ENCODE results near the gene OCEL1.

Gene OCEL1

DNA sequence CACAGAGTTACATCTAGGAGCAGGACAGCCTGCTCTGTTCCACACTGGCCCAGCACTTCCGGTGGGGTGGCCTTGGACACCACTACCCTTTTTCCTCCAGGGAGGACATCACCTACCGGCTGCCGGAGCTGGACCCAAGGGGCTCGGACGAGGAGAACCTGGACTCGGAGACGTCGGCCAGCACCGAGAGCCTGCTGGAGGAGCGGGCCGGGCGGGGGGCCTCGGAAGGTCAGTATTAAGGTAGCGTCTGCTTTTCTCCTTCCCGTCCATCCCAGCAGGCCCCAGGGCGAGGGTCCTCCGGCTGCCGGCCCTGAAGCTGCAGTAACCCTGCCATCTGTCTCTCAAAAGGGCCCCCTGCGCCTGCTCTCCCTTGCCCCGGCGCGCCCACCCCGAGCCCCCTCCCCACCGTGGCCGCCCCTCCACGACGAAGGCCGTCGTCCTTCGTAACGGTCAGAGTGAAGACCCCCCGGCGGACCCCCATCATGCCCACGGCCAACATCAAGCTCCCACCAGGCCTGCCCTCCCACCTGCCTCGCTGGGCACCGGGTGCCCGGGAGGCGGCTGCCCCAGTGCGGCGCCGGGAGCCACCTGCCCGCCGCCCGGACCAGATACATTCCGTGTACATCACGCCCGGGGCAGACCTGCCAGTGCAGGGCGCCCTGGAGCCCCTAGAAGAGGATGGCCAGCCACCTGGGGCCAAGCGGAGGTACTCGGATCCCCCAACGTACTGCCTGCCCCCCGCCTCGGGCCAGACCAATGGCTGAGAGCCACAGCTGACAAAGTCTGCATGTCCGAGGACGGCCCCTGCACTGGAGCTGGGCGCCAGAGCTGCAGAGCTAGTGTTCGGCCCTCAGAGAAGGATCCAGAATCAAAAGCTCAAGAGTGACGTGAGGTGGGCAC lies 14.2 kb upstream of the OCEL1 start:
- no peak overlapping the region for H3K27ac ChIP-seq
- no peak for TF ChIP-seq ZFX (IDR thresholded peaks at IDR 0.05; ENCODE audit: borderline replicate concordance)
- TF ChIP-seq, protein P1, sequence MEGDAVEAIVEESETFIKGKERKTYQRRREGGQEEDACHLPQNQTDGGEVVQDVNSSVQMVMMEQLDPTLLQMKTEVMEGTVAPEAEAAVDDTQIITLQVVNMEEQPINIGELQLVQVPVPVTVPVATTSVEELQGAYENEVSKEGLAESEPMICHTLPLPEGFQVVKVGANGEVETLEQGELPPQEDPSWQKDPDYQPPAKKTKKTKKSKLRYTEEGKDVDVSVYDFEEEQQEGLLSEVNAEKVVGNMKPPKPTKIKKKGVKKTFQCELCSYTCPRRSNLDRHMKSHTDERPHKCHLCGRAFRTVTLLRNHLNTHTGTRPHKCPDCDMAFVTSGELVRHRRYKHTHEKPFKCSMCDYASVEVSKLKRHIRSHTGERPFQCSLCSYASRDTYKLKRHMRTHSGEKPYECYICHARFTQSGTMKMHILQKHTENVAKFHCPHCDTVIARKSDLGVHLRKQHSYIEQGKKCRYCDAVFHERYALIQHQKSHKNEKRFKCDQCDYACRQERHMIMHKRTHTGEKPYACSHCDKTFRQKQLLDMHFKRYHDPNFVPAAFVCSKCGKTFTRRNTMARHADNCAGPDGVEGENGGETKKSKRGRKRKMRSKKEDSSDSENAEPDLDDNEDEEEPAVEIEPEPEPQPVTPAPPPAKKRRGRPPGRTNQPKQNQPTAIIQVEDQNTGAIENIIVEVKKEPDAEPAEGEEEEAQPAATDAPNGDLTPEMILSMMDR (IDR thresholded peaks at IDR 0.05) = no peak

DNA sequence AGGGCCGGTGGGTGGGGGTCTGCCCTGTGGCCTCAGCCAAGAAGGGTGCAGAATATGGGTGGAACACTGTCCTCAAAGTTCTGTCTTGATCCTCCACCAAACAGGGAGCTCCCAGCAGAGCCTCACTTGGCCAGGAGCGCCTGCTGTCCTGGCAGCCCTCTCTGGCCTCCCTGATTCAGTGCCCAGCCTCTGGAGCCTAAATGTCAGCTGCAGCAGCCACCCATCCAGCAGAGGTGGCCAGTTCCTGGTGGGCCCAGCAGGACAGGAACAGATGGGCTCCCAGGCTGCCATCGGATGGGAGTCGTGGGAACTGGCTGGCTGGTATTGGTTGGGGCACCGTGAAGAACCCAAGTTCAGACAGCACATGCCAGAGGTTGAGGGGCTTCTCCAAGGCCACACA lies 12.7 kb upstream of the OCEL1 start:
- no peak for TF ChIP-seq ZFX (IDR thresholded peaks at IDR 0.05; ENCODE audit: borderline replicate concordance)
- TF ChIP-seq, protein P1 (IDR thresholded peaks at IDR 0.05) = no peak
- no peak overlapping the region for H3K27ac ChIP-seq

DNA sequence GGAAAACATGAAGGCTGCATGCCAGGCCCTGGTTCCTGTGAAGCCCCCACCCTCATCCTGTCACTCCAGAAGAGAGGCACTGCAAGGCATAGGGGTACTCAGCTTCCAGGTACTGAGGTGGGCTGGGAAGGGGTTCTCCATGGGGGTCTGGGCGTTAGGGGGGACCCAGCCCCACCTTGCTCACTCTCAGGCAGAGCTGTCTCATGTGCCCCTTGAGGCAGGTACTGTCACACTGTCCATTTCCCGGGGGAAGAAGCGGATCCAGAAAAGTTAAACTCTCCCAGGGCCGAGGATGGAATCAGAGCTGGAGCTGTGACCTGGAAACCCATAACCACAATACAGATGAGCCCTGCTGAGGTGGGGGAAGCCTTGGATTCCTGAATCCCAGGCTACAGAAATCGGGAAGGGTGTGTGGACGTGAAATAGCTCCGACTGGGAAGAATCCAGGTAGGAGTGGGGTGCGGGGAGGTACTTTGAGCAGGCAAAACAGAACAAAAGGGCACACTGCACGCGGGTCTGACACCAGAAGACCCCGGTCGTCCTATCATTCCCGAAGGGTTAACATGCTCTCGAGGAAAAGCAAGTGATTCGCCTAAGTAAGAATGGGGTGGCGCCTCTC lies 11.4 kb upstream of the OCEL1 start:
- TF ChIP-seq, protein P1 (IDR thresholded peaks at IDR 0.05) = no peak
- no peak for TF ChIP-seq ZFX (IDR thresholded peaks at IDR 0.05; ENCODE audit: borderline replicate concordance)
- peak overlapping the region; percentile 85 for H3K27ac ChIP-seq

DNA sequence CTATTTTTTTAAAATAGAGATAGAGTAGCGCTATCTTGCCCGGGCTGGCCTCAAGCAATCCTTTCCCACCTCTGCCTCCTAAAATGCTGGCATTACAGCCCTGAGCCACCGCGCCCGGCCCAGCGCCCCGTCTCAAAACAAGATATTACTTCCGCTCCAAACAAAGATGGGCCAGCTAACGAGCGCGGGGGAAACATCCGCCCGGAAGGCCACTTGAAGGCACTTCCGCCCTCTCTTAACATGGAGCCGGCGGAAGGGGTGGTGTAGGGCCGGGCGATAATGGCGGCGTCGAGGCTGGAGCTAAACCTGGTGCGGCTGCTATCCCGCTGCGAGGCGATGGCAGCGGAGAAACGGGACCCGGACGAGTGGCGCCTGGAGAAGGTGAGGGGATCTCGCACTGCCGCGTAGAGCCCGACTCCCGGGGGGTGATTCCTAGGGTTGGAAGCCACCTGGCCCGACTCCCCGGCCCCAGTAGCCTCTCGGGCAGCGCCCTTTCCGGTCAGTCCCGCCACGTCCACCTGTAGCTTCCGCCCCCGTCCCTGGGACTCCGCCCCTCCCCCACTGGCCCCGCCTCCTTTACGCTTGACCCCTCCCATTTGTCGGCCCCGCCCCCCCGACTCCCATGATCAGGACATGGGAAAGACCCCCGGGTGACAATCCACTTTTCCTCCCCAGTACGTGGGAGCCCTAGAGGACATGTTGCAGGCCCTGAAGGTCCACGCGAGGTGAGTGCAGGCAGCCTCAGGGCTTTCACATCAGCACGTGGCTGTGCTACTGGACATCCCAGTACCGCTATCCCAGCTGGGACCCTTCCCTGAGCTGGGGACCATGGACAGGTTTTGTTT lies 10.7 kb upstream of the OCEL1 start, which contains the start of gene USE1:
USE1 (plus strand) TSS at position 231 of the 845 bp plus-strand sequence; CDS start at position 280, 49 bp downstream.
- TF ChIP-seq, protein P1 (IDR thresholded peaks at IDR 0.05) = no peak
- no peak for TF ChIP-seq ZFX (IDR thresholded peaks at IDR 0.05; ENCODE audit: borderline replicate concordance)

DNA sequence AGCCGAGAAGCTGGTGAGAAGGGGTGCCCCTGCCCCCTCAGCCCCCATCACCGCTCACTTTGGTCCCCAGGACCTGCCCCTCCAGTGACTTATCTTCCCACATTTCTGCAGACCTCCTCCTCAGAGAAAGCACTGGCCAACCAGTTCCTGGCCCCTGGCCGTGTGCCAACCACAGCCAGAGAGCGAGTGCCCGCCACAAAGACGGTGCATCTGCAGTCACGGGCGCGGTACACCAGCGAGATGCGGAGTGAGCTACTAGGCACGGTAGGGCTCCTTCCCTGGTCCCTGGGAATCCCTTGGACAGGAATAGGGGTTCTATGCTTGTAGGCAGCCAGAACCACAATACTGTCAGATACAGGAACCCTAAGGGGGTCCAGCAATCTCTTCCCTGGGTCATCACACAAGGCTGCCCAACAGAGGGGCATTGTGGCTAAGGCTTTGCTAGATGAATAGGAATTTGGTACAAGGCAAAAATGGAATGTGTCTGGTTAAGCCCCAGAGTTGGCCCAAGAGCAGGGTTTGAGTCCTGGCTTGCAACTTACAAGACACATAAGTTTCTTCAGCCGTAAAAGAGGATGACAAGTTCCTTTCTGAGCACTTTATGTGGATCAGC lies 9.9 kb upstream of the OCEL1 start:
- no peak for TF ChIP-seq ZFX (IDR thresholded peaks at IDR 0.05; ENCODE audit: borderline replicate concordance)
- TF ChIP-seq, protein P1 (IDR thresholded peaks at IDR 0.05) = no peak
- peak overlapping the region; percentile 85 for H3K27ac ChIP-seq

More for the DNA sequence above, 10.7 kb upstream of the OCEL1 start, which contains the start of gene USE1:
- peak within 1 kb of the TSS; percentile 85 for H3K27ac ChIP-seq

DNA sequence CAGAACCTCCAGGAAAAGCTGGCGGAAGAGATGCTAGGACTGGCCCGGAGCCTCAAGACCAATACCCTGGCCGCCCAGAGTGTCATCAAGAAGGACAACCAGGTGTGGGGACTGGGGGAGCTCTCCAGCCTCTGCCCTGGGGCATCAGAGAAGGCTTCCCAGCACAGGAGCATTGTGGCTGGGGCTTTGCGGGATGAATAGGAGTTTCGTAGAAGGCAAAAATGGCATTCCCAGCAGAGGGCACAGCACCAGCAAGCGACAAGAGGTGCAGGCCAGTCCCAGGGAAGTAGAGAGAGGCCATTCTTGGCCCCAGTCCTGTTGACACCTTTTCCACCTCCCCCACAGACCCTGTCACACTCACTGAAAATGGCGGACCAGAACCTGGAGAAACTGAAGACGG lies 6.7 kb upstream of the OCEL1 start:
- H3K27ac ChIP-seq = no peak overlapping the region

More for the DNA sequence above, 6.7 kb upstream of the OCEL1 start:
- TF ChIP-seq ZFX (IDR thresholded peaks at IDR 0.05; ENCODE audit: borderline replicate concordance) = no peak
- TF ChIP-seq, protein P1 (IDR thresholded peaks at IDR 0.05) = no peak

All from 22Rv1 (cell line).